NT2/D1 (cell line): ENCODE results near the gene MYO7B.
A peak's percentile ranks its signal among the peaks of the same experiment; 100 is the strongest.

ENCODE experiments used
- DNase-seq: peaks from one replicate; pipeline ENCODE4 v3.0.0-alpha.2; 2011; ENCODE audit warnings: low read depth, low spot score
- H3K27me3 ChIP-seq: 2 replicates; pipeline ENCODE4 v1.6.0; 2011; ENCODE audit warnings: mild to moderate bottlenecking; ENCODE audit not compliant: insufficient read length, insufficient read depth
- H3K36me3 ChIP-seq: 2 replicates; pipeline ENCODE4 v1.6.1; 2011; ENCODE audit warnings: mild to moderate bottlenecking, low read length, mixed read lengths; ENCODE audit not compliant: insufficient read depth, insufficient read length
- H3K4me1 ChIP-seq: 2 replicates; pipeline ENCODE4 v1.5.1; 2011; ENCODE audit not compliant: insufficient read depth, insufficient read length
- H3K4me3 ChIP-seq: 2 replicates; pipeline ENCODE4 v1.5.1; 2011; ENCODE audit warnings: low read depth; ENCODE audit not compliant: insufficient read length
- H3K9ac ChIP-seq: 2 replicates; pipeline ENCODE4 v1.6.0; 2011; ENCODE audit warnings: low read depth; ENCODE audit not compliant: insufficient read length
- H3K9me3 ChIP-seq: 2 replicates; pipeline ENCODE4 v1.5.1; 2011; ENCODE audit warnings: mild to moderate bottlenecking, low read length; ENCODE audit not compliant: insufficient read depth
- SUZ12 ChIP-seq: IDR thresholded peaks from 2 replicates; pipeline ENCODE4 v1.6.1; 2011; ENCODE audit not compliant: insufficient read length, insufficient read depth; ENCODE audit errors: extremely low read depth
- YY1 ChIP-seq: IDR thresholded peaks from 2 replicates; pipeline ENCODE4 v1.6.1; 2011; ENCODE audit not compliant: insufficient read length, insufficient read depth
- ZNF274 ChIP-seq: IDR thresholded peaks from 2 replicates; pipeline ENCODE4 v1.6.1; 2011; ENCODE audit warnings: mild to moderate bottlenecking, low read depth, low read length

Gene MYO7B

GRCh38 chr2:127664065-127664894, 128.8 kb downstream of the MYO7B start:
- H3K36me3 ChIP-seq = peaks cover 3% of the 10 kb centered on the region
- DNase-seq = no peak
- H3K9me3 ChIP-seq = peaks cover 8% of the 10 kb centered on the region; the same call in 1 of the 2 replicates
- peak overlapping the region; percentile 57 for H3K9ac ChIP-seq
- TF ChIP-seq SUZ12 (no peak), ZNF274 (no peak), YY1 (no peak)
- peaks cover 21% of the 10 kb centered on the region for H3K4me1 ChIP-seq
- H3K27me3 ChIP-seq = peaks cover 41% of the 10 kb centered on the region
- peak overlapping the region; percentile 34 for H3K4me3 ChIP-seq

GRCh38 chr2:127664895-127665225, 129.4 kb downstream of the MYO7B start:
- peak overlapping the region; percentile 57 for H3K9ac ChIP-seq
- peak overlapping the region; percentile 34 for H3K4me3 ChIP-seq
- peaks cover 21% of the 10 kb centered on the region for H3K4me1 ChIP-seq
- H3K9me3 ChIP-seq = peaks cover 8% of the 10 kb centered on the region; the same call in 1 of the 2 replicates
- H3K27me3 ChIP-seq = peaks cover 41% of the 10 kb centered on the region
- peaks cover 3% of the 10 kb centered on the region for H3K36me3 ChIP-seq
- no peak for TF ChIP-seq ZNF274
- TF ChIP-seq SUZ12 = no peak
- TF ChIP-seq YY1 = no peak
- no peak for DNase-seq

- Histone ChIP-seq H3K36me3 (peaks cover 3% of the 10 kb centered on the region), H3K27me3 (peaks cover 41% of the 10 kb centered on the region), H3K4me1 (peaks cover 21% of the 10 kb centered on the region), H3K4me3 (no peak overlapping the region), H3K9ac (no peak overlapping the region), H3K9me3 (peaks cover 8% of the 10 kb centered on the region; the same call in 1 of the 2 replicates)
- no peak for DNase-seq
- TF ChIP-seq YY1 (no peak), SUZ12 (no peak), ZNF274 (no peak)
Measured at GRCh38 chr2:127665267-127665893, 129.9 kb downstream of the MYO7B start.

GRCh38 chr2:127669056-127669455, 133.6 kb downstream of the MYO7B start:
- Histone ChIP-seq H3K9ac (no peak overlapping the region), H3K9me3 (peaks cover 8% of the 10 kb centered on the region; the same call in 1 of the 2 replicates), H3K36me3 (peaks cover 5% of the 10 kb centered on the region), H3K27me3 (peaks cover 45% of the 10 kb centered on the region), H3K4me3 (no peak overlapping the region), H3K4me1 (peaks cover 11% of the 10 kb centered on the region)
- DNase-seq = no peak
- TF ChIP-seq YY1 = no peak
- TF ChIP-seq ZNF274 = no peak
- TF ChIP-seq SUZ12 = no peak

- no peak for TF ChIP-seq SUZ12
- TF ChIP-seq ZNF274 = no peak
- no peak for TF ChIP-seq YY1
- Histone ChIP-seq H3K36me3 (peaks cover 5% of the 10 kb centered on the region), H3K4me1 (peaks cover 11% of the 10 kb centered on the region), H3K4me3 (no peak overlapping the region), H3K27me3 (peaks cover 42% of the 10 kb centered on the region), H3K9ac (no peak overlapping the region), H3K9me3 (peaks cover 8% of the 10 kb centered on the region; the same call in 1 of the 2 replicates)
- DNase-seq = no peak
Measured at GRCh38 chr2:127670055-127670956, 134.8 kb downstream of the MYO7B start.

GRCh38 chr2:127670957-127671290, 135.4 kb downstream of the MYO7B start:
- H3K4me1 ChIP-seq = peaks cover 11% of the 10 kb centered on the region
- H3K36me3 ChIP-seq = peaks cover 5% of the 10 kb centered on the region
- H3K9me3 ChIP-seq = peaks cover 8% of the 10 kb centered on the region; the same call in 1 of the 2 replicates
- peaks cover 41% of the 10 kb centered on the region for H3K27me3 ChIP-seq
- no peak overlapping the region for H3K9ac ChIP-seq
- no peak for TF ChIP-seq SUZ12
- TF ChIP-seq YY1 = no peak
- TF ChIP-seq ZNF274 = no peak
- no peak overlapping the region for H3K4me3 ChIP-seq
- DNase-seq = no peak
